Activated T-cell treated with anti-CD3 and anti-CD28 coated beads, Interleukin-2, amount 50 U/mL, for 4 hours (primary cell): ENCODE data around the gene FAM3B. TPM values are rescaled to one million over a fixed set of nuclear protein-coding genes. Genes with fewer than 3 reads are reported as not detected.
A peak's percentile ranks its signal among the peaks of the same experiment; 100 is the strongest.

Source experiments
- ATAC-seq, 2 donors: fragments of 200-7000 bp; cut with Tn5 transposase; one replicate each; pipeline ENCODE4 v1.10.0; 2021
- DNase-seq: peaks from one replicate; pipeline ENCODE4 v3.0.0-alpha.2; 2020
- H3K27me3 Mint-ChIP-seq: one replicate; pipeline ENCODE4 v1.8.0; 2021; ENCODE audit warnings: low read depth, mixed read lengths
- H3K36me3 Mint-ChIP-seq: one replicate; pipeline ENCODE4 v1.8.0; 2022; ENCODE audit warnings: mixed read lengths; ENCODE audit not compliant: insufficient read depth
- H3K4me1 Mint-ChIP-seq: one replicate; pipeline ENCODE4 v1.8.0; 2021; ENCODE audit warnings: low read depth, mixed read lengths
- H3K4me3 Mint-ChIP-seq: one replicate; pipeline ENCODE4 v1.8.0; 2021; ENCODE audit warnings: mild to moderate bottlenecking, moderate library complexity, mixed read lengths
- H3K9me3 Mint-ChIP-seq: one replicate; pipeline ENCODE4 v1.8.0; 2021; ENCODE audit warnings: mixed read lengths
- total RNA-seq, 3 donors: library from RNA; stranded (reverse); gene quantifications; one replicate each; pipeline ENCODE4 v1.2.1, GENCODE V29; 2021

Gene FAM3B
- total RNA-seq, 3 donors from 2014 or later: not detected

DNA sequence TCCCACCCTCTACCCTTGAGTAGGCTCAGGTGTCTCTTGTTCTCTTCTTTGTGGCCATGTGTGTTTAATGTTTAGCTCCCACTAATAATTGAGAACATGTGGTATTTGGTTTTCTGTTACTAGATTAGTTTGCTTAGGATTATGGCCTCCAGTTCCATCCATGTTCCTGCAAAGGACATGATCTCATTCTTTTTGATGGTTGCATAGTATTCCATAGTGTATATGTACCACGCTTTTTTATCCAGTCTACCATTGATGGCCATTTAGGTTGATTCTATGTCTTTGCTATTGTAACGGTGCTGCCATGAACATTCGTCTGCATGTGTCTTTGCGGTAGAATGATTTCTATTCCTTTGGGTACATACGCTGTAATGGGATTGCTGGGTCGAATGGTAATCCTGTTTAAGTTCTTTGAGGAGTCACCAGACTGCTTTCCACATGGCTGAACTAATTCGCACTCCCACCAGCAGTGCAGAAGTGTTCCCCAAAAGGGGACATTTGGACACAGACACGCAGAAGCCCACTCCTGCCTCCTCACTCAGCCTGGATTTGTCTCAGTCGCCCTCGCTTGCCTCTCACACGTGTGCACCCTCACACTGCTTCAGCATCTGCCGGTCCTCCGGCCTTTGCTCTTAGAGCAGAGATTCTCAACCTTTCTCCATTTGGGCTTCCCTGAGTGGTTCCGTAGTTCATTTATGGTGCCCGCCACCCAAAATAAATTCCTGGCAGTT, 48.9 kb downstream of the FAM3B start:
- DNase-seq (no peak), ATAC-seq (no peak)
- H3K9me3 Mint-ChIP-seq: no peaks in the 10 kb centered on the region
- no peaks in the 10 kb centered on the region for H3K27me3 Mint-ChIP-seq
- H3K4me1 Mint-ChIP-seq: peaks cover 88% of the 10 kb centered on the region
- H3K4me3 Mint-ChIP-seq: no peak overlapping the region
- H3K36me3 Mint-ChIP-seq: peaks cover 28% of the 10 kb centered on the region

- DNase-seq (no peak), ATAC-seq (no peak)
- Mint-ChIP-seq H3K4me3 (no peak overlapping the region), H3K36me3 (peaks cover 32% of the 10 kb centered on the region), H3K4me1 (peaks cover 89% of the 10 kb centered on the region), H3K9me3 (no peaks in the 10 kb centered on the region), H3K27me3 (no peaks in the 10 kb centered on the region)
Measured at GRCh38 chr21:41366522-41367151, 50.0 kb downstream of the FAM3B start.

- no peaks in the 10 kb centered on the region for H3K27me3 Mint-ChIP-seq
- ATAC-seq (no peak), DNase-seq (no peak)
- H3K36me3 Mint-ChIP-seq: peaks cover 32% of the 10 kb centered on the region
- no peak overlapping the region for H3K4me3 Mint-ChIP-seq
- H3K4me1 Mint-ChIP-seq: peaks cover 87% of the 10 kb centered on the region
- no peaks in the 10 kb centered on the region for H3K9me3 Mint-ChIP-seq
Measured at GRCh38 chr21:41367301-41367944, 50.8 kb downstream of the FAM3B start.

DNA sequence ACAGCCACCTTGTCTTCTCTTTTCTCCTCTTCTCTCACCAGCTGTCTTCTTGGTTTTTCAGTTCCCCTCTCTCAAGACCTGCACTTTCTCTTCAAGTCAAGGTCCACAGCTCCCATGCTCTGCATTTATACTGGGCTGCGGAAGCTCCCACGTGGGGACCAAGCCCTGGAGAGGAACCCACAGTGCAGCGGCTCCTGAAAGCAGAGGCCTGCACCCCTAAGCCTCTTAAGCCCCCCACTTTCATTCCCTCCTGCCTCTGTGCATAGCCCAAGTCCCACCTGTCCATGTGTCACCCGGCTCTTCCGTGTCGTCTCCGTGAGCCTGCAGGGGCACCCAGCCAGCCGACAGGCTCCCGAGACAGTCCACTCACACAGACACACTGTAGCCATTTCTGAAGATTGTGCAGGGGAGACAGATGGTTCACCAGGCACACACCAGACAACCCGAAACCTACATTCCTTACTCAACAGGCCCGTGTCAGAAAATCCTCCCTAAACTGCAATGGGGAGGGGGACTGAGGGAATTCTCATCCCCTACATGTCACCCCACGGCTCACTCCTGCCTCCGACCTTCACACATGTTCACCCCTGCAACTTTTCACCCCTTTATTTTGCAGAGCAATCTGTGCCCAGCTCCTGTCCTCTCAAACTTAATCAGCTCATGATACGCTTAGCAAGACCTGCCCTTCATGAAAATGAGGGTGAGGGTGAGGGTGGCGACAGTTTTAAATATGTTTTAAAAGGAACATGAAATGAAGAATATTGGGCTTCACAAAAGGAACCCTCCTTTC, 51.5 kb downstream of the FAM3B start:
- Mint-ChIP-seq H3K27me3 (no peaks in the 10 kb centered on the region), H3K4me1 (peaks cover 82% of the 10 kb centered on the region), H3K4me3 (no peak overlapping the region), H3K9me3 (no peaks in the 10 kb centered on the region), H3K36me3 (peaks cover 32% of the 10 kb centered on the region)
- ATAC-seq: no peak
- no peak for DNase-seq

GRCh38 chr21:41368735-41369104, 52.1 kb downstream of the FAM3B start:
- no peak for DNase-seq
- H3K4me3 Mint-ChIP-seq: peak overlapping the region; percentile 74
- no peak for ATAC-seq
- peaks cover 32% of the 10 kb centered on the region for H3K36me3 Mint-ChIP-seq
- no peaks in the 10 kb centered on the region for H3K27me3 Mint-ChIP-seq
- peaks cover 82% of the 10 kb centered on the region for H3K4me1 Mint-ChIP-seq
- no peaks in the 10 kb centered on the region for H3K9me3 Mint-ChIP-seq

DNA sequence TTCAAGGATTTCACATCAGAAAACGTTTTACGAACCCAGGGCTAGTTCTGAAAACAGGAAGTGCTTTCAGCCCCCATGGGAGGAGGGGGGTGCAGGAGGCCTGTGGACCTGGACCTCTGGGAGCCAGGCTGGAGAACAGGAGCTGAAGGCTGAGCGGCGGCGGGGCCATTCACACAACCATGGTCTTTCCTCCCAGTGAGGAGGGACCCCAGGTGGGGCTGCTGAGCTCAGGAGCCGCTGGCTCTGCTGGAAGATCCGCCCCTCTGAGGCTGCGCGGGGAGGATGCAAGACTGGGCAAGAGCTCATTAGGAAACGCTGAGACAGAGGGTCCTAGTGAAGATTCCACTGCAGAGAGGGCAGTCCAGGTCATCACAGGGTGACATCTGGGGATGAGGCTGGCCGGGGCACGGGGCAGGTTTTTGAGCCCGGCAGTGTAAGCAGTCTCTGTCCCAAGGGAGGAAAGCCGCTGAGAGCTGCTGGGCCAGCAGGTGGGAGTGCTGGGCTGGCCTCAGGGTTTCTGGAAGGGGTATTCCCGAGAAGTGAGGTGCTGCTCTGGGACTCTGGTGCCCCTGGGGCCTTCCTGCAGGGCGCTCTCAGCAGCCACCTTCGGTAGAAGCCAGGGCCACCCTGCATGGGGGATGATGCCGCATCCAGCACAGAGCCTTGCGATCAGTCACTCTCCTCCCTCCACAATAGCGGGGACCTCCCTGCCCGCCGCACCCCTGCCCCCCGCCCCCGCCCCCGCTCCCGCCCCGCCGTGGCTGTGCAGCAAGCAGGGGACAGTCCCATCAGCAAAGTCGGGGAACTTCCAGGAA, 52.7 kb downstream of the FAM3B start:
- H3K36me3 Mint-ChIP-seq: peaks cover 33% of the 10 kb centered on the region
- DNase-seq (peak; percentile 24), ATAC-seq (peak; percentile 76 to 81)
- H3K27me3 Mint-ChIP-seq: no peaks in the 10 kb centered on the region
- peak overlapping the region; percentile 74 for H3K4me3 Mint-ChIP-seq
- peaks cover 76% of the 10 kb centered on the region for H3K4me1 Mint-ChIP-seq
- H3K9me3 Mint-ChIP-seq: no peaks in the 10 kb centered on the region

- H3K27me3 Mint-ChIP-seq: no peaks in the 10 kb centered on the region
- peak overlapping the region; percentile 74 for H3K4me3 Mint-ChIP-seq
- ATAC-seq: peak; percentile 27 to 47
- H3K36me3 Mint-ChIP-seq: peaks cover 33% of the 10 kb centered on the region
- H3K9me3 Mint-ChIP-seq: no peaks in the 10 kb centered on the region
- peaks cover 73% of the 10 kb centered on the region for H3K4me1 Mint-ChIP-seq
- DNase-seq: no peak
Measured at GRCh38 chr21:41369920-41370839, 53.6 kb downstream of the FAM3B start.

DNA sequence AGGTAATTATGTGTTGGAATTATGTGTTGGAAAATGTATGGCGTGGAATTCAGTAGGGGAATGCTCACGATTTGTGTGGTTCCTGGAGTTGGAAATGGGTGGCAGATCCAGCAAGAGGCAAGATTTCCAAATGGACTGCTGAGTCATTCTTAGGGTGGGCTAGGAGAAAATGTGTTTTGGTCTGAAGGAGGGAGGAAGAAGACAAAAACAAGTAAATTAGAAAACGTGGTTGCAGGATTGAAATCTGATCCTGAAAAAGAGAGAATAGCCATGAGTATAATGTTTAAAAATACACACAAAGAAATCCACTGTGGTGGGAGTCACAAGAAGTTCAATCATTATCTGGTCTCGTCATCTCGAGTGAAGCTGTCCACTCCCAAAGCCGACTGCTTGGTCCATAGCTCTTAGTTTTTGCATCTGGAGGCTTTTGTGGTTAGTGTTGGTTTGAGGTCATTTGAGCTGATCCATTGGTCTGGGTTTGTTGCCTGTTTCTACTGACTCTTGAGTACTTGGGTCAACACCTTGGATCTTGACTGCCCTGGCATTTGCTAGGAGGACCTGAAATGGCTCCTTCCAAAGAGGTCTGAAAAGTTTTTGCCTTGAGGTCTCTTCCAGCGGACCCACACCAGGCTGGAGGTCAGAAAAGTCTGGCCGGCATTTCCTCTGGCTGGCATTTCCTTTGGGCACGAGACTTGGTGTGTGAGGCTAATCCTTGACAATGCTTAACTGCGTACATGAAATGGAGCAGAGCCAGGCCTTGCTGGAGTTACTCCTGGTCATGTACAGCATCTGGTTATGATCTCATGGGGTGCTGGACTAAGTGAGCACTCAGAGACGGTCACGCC, 54.5 kb downstream of the FAM3B start:
- Mint-ChIP-seq H3K36me3 (peaks cover 28% of the 10 kb centered on the region), H3K9me3 (no peaks in the 10 kb centered on the region), H3K4me3 (peak overlapping the region; percentile 74), H3K4me1 (peaks cover 69% of the 10 kb centered on the region), H3K27me3 (no peaks in the 10 kb centered on the region)
- DNase-seq (no peak), ATAC-seq (no peak)

- Mint-ChIP-seq H3K4me1 (peaks cover 64% of the 10 kb centered on the region), H3K27me3 (no peaks in the 10 kb centered on the region), H3K4me3 (no peak overlapping the region), H3K9me3 (no peaks in the 10 kb centered on the region), H3K36me3 (peaks cover 25% of the 10 kb centered on the region)
- DNase-seq: no peak
- no peak for ATAC-seq
Measured at GRCh38 chr21:41371685-41372030, 55.1 kb downstream of the FAM3B start.

- Mint-ChIP-seq H3K27me3 (no peaks in the 10 kb centered on the region), H3K4me1 (peaks cover 52% of the 10 kb centered on the region), H3K9me3 (no peaks in the 10 kb centered on the region), H3K4me3 (no peak overlapping the region), H3K36me3 (peaks cover 26% of the 10 kb centered on the region)
- no peak for DNase-seq
- ATAC-seq: no peak
Measured at GRCh38 chr21:41373253-41373652, 56.7 kb downstream of the FAM3B start.

DNA sequence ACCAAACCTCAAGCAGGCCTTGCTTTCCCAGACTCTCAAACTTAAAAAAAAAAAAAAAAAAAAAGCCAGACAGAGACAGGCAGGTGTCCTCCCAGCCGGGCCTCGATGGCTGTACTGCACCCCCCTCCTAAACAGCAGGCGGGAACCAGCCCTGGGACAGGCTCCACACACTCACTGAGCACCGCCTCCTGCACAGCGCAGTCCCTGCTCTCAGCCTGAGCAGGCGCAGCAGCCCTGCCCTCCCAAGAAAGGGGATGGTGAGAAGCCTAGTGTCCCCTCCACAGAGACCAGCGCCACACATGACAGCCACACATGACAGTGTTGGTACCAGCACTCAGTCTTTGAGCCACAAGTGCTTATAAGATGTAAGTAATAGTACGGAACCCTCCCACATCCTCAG, 57.2 kb downstream of the FAM3B start:
- Mint-ChIP-seq H3K4me3 (no peak overlapping the region), H3K4me1 (peaks cover 47% of the 10 kb centered on the region), H3K9me3 (no peaks in the 10 kb centered on the region), H3K27me3 (no peaks in the 10 kb centered on the region), H3K36me3 (peaks cover 25% of the 10 kb centered on the region)
- ATAC-seq (no peak), DNase-seq (no peak)

DNA sequence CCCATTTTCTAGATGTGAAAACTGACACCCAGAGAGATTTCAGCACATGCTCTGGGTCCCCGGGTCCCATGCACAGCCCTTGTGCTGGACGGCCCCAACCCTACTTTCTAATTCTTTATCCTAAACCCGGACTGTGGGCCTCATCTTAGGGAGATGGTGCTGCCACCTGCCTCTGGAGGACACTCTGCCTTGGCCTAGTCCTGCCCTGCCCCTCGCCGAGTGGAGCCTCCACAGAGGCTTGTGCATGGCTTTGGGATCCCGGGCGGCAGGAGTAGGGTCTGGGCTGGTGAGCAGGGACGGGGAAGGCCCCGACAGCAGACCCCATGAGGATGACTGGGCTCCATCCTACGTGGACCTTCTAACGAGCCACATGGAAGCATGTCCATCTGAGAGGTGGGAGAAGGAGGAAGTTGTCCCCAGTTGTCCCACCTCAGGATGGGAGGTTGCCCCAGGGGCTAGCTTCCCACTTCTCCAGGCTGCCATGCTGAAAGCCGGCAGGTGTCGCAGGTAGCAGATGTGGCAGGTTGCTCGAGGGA, 57.6 kb downstream of the FAM3B start:
- Mint-ChIP-seq H3K4me1 (peaks cover 42% of the 10 kb centered on the region), H3K4me3 (no peak overlapping the region), H3K36me3 (peaks cover 25% of the 10 kb centered on the region), H3K27me3 (no peaks in the 10 kb centered on the region), H3K9me3 (no peaks in the 10 kb centered on the region)
- no peak for DNase-seq
- ATAC-seq: no peak
